ENCODE data around the gene PTPRA.

Gene PTPRA

DNA sequence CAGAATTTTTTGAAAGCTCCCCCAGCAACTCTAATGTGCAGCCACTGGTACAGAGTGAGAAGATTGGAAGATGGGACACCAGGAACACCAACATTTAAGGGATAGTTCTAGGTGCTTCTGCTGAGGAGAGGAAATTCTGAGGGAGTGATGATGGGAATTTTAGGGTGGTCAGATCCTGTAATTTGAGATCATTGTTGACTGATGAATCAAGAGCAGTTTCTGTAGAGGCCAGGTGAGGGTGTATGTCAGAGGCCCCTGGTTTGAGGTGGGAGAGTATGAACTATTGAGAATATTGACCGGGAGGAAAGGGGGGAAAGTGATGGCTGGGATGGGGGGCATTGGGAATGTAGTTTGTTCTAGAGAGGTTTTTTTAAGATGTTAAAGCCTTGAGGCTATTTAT, 47.2 kb downstream of the PTPRA start:
- H4K20me1 ChIP-seq (ENCODE audit: control insufficient read depth, insufficient read depth, low read depth, low read length) = no peaks in the 10 kb centered on the region
- peaks cover 9% of the 10 kb centered on the region for H3K36me3 ChIP-seq (ENCODE audit: control insufficient read depth, low read length)
- no peak overlapping the region for H3K4me3 ChIP-seq (ENCODE audit: low read length)
- H3K27me3 ChIP-seq (ENCODE audit: control insufficient read depth, low read length) = no peaks in the 10 kb centered on the region
- no peaks in the 10 kb centered on the region for H3F3A ChIP-seq (ENCODE audit: control insufficient read depth, insufficient read depth)
- H3K9me2 ChIP-seq (replicated peaks; ENCODE audit: control insufficient read depth, low read length) = no peaks in the 10 kb centered on the region
- peaks cover 29% of the 10 kb centered on the region for H3K79me2 ChIP-seq (ENCODE audit: control insufficient read depth, low read length)
- H3K27ac ChIP-seq (ENCODE audit: low read depth, low read length) = no peak overlapping the region
- TF ChIP-seq, protein P1, sequence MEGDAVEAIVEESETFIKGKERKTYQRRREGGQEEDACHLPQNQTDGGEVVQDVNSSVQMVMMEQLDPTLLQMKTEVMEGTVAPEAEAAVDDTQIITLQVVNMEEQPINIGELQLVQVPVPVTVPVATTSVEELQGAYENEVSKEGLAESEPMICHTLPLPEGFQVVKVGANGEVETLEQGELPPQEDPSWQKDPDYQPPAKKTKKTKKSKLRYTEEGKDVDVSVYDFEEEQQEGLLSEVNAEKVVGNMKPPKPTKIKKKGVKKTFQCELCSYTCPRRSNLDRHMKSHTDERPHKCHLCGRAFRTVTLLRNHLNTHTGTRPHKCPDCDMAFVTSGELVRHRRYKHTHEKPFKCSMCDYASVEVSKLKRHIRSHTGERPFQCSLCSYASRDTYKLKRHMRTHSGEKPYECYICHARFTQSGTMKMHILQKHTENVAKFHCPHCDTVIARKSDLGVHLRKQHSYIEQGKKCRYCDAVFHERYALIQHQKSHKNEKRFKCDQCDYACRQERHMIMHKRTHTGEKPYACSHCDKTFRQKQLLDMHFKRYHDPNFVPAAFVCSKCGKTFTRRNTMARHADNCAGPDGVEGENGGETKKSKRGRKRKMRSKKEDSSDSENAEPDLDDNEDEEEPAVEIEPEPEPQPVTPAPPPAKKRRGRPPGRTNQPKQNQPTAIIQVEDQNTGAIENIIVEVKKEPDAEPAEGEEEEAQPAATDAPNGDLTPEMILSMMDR (IDR thresholded peaks at IDR 0.05; ENCODE audit: low read depth, low read length, poor library complexity, severe bottlenecking) = no peak
- no peak for TF ChIP-seq EZH2phosphoT487 (IDR thresholded peaks at IDR 0.05; ENCODE audit: borderline replicate concordance, low read length)
- no peak overlapping the region; the same call in 1 of the 2 replicates for H3K4me2 ChIP-seq (ENCODE audit: low read length)
- H3K9me3 ChIP-seq (ENCODE audit: control insufficient read depth, insufficient read depth, low read length) = no peaks in the 10 kb centered on the region
- peaks cover 12% of the 10 kb centered on the region for H3K4me1 ChIP-seq (ENCODE audit: control insufficient read depth, low read length)

DNA sequence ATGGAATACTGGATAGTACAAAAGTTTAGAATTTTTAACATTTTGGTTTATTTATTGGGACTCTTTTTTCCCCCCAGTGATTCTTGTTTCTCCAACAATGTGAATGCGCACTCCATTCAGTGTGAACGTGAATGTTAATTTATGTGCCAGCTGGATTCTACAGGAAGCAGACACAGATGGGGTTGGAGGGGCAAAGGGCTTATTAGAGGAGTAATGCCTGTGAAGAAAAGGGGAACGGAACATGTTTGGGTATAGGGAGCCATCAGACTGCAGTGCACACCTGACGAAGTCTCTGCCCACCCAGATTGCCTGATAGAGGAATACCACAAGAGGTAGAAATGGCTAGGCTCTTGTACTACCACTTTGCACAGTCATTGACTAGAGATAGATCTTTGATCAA, 48.2 kb downstream of the PTPRA start:
- H3K27ac ChIP-seq (ENCODE audit: low read depth, low read length) = no peak overlapping the region
- peaks cover 12% of the 10 kb centered on the region for H3K4me1 ChIP-seq (ENCODE audit: control insufficient read depth, low read length)
- H4K20me1 ChIP-seq (ENCODE audit: control insufficient read depth, insufficient read depth, low read depth, low read length) = no peaks in the 10 kb centered on the region
- H3K9me2 ChIP-seq (replicated peaks; ENCODE audit: control insufficient read depth, low read length) = no peaks in the 10 kb centered on the region
- peaks cover 29% of the 10 kb centered on the region for H3K79me2 ChIP-seq (ENCODE audit: control insufficient read depth, low read length)
- peaks cover 9% of the 10 kb centered on the region for H3K36me3 ChIP-seq (ENCODE audit: control insufficient read depth, low read length)
- no peak for TF ChIP-seq EZH2phosphoT487 (IDR thresholded peaks at IDR 0.05; ENCODE audit: borderline replicate concordance, low read length)
- TF ChIP-seq, protein P1 (IDR thresholded peaks at IDR 0.05; ENCODE audit: low read depth, low read length, poor library complexity, severe bottlenecking) = no peak
- no peaks in the 10 kb centered on the region for H3K27me3 ChIP-seq (ENCODE audit: control insufficient read depth, low read length)
- H3K9me3 ChIP-seq (ENCODE audit: control insufficient read depth, insufficient read depth, low read length) = no peaks in the 10 kb centered on the region
- H3K4me3 ChIP-seq (ENCODE audit: low read length) = no peak overlapping the region
- no peaks in the 10 kb centered on the region for H3F3A ChIP-seq (ENCODE audit: control insufficient read depth, insufficient read depth)
- H3K4me2 ChIP-seq (ENCODE audit: low read length) = no peak overlapping the region

DNA sequence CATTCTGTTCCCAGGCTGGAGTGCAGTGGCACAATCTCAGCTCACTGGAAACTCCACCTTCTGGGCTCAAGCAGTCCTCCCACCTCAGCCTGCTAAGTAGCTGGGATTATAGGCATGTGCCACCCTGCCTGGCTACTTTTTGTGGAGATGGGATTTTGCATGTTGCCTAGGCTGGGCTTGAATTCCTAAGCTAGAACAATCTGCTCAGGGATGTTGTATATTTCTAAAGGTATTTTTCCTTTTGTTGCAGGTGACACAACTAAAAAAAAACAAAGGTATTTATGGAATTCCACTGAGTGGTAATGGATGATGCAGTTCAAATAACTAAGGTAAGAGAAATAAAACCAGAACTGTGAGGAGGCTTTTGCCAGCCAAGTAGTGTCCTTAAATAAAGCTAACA, 49.7 kb downstream of the PTPRA start:
- no peaks in the 10 kb centered on the region for H4K20me1 ChIP-seq (ENCODE audit: control insufficient read depth, insufficient read depth, low read depth, low read length)
- H3K4me1 ChIP-seq (ENCODE audit: control insufficient read depth, low read length) = peaks cover 12% of the 10 kb centered on the region
- H3K27me3 ChIP-seq (ENCODE audit: control insufficient read depth, low read length) = no peaks in the 10 kb centered on the region
- no peak overlapping the region for H3K27ac ChIP-seq (ENCODE audit: low read depth, low read length)
- no peak overlapping the region for H3K4me2 ChIP-seq (ENCODE audit: low read length)
- no peaks in the 10 kb centered on the region for H3K9me2 ChIP-seq (replicated peaks; ENCODE audit: control insufficient read depth, low read length)
- TF ChIP-seq EZH2phosphoT487 (IDR thresholded peaks at IDR 0.05; ENCODE audit: borderline replicate concordance, low read length) = no peak
- TF ChIP-seq, protein P1 (IDR thresholded peaks at IDR 0.05; ENCODE audit: low read depth, low read length, poor library complexity, severe bottlenecking) = no peak
- peaks cover 9% of the 10 kb centered on the region for H3K36me3 ChIP-seq (ENCODE audit: control insufficient read depth, low read length)
- H3K9me3 ChIP-seq (ENCODE audit: control insufficient read depth, insufficient read depth, low read length) = no peaks in the 10 kb centered on the region
- H3K79me2 ChIP-seq (ENCODE audit: control insufficient read depth, low read length) = peaks cover 29% of the 10 kb centered on the region
- H3F3A ChIP-seq (ENCODE audit: control insufficient read depth, insufficient read depth) = no peaks in the 10 kb centered on the region
- no peak overlapping the region for H3K4me3 ChIP-seq (ENCODE audit: low read length)

DNA sequence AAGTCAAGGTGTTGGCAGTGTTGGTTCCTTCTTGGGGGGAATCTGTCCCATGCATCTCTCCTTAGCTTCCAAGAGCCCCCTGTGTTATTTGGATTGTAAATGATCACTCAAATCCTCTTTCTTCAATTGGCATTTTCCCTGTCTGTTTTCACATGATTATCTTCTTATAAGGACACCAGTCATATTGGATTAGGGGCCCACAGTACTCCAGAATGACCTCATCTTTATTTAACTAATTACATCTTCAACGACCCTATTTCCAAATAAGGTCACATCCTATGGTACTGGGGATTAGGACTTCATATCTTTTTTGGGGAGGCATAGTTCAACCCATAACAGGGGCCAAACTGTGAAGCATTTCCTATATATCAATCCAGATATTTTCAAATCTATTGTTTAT, 57.3 kb downstream of the PTPRA start:
- no peak for TF ChIP-seq EZH2phosphoT487 (IDR thresholded peaks at IDR 0.05; ENCODE audit: borderline replicate concordance, low read length)
- TF ChIP-seq, protein P1 (IDR thresholded peaks at IDR 0.05; ENCODE audit: low read depth, low read length, poor library complexity, severe bottlenecking) = no peak
- H3K27ac ChIP-seq (ENCODE audit: low read depth, low read length) = no peak overlapping the region
- no peaks in the 10 kb centered on the region for H3K79me2 ChIP-seq (ENCODE audit: control insufficient read depth, low read length)
- no peaks in the 10 kb centered on the region for H3K36me3 ChIP-seq (ENCODE audit: control insufficient read depth, low read length)
- H3F3A ChIP-seq (ENCODE audit: control insufficient read depth, insufficient read depth) = no peaks in the 10 kb centered on the region
- H4K20me1 ChIP-seq (ENCODE audit: control insufficient read depth, insufficient read depth, low read depth, low read length) = no peaks in the 10 kb centered on the region
- no peaks in the 10 kb centered on the region for H3K4me1 ChIP-seq (ENCODE audit: control insufficient read depth, low read length)
- H3K4me3 ChIP-seq (ENCODE audit: low read length) = no peak overlapping the region
- no peaks in the 10 kb centered on the region for H3K27me3 ChIP-seq (ENCODE audit: control insufficient read depth, low read length)
- H3K4me2 ChIP-seq (ENCODE audit: low read length) = no peak overlapping the region
- H3K9me3 ChIP-seq (ENCODE audit: control insufficient read depth, insufficient read depth, low read length) = no peaks in the 10 kb centered on the region
- H3K9me2 ChIP-seq (replicated peaks; ENCODE audit: control insufficient read depth, low read length) = no peaks in the 10 kb centered on the region
